Small intestine (tissue), 7 donors: ENCODE results near the gene PBRM1. TPM values are rescaled to one million over a fixed set of nuclear protein-coding genes. Genes with fewer than 3 reads are reported as not detected.
"Not testable (repeated sequence)": the region's sequence is repeated elsewhere in the genome, so short reads cannot be mapped to it uniquely, and the experiment has no call there.

Experiments used
- DNase-seq, 2 donors: peaks; one replicate each; pipeline versions ENCODE4 v3.0.0 to v3.0.0-alpha.2; 2013
- FAIRE-seq: peaks from 2 replicates; lab custom pipeline; 2012; peaks lifted over from hg19 to GRCh38; lab: Jason Lieb, UNC
- H3K27ac ChIP-seq, 3 donors: one replicate each; pipeline ENCODE4 v1.5.1; 2013; ENCODE audit warnings: low read length in 2 of 3, mild to moderate bottlenecking in 2 of 3, control low read depth in 1 of 3, inconsistent platforms in 1 of 3, low read depth in 1 of 3, moderate library complexity in 1 of 3
- H3K27me3 ChIP-seq, 3 donors: one replicate each; pipeline ENCODE4 v1.6.1; 2013; ENCODE audit warnings: low read length in 3 of 3, inconsistent platforms in 1 of 3; ENCODE audit not compliant: control insufficient read depth in 3 of 3, insufficient read depth in 3 of 3
- H3K36me3 ChIP-seq, 3 donors: one replicate each; pipeline ENCODE4 v1.6.1; 2013; ENCODE audit warnings: low read length in 3 of 3, inconsistent platforms in 1 of 3, low read depth in 1 of 3, mild to moderate bottlenecking in 1 of 3, moderate library complexity in 1 of 3; ENCODE audit not compliant: control insufficient read depth in 3 of 3, insufficient read depth in 2 of 3
- H3K4me1 ChIP-seq, 3 donors: one replicate each; pipeline ENCODE4 v1.6.1; 2013; ENCODE audit warnings: low read length in 2 of 3, inconsistent platforms in 1 of 3, low read depth in 1 of 3, mild to moderate bottlenecking in 1 of 3, moderate library complexity in 1 of 3; ENCODE audit not compliant: control insufficient read depth in 3 of 3, insufficient read depth in 2 of 3
- H3K4me3 ChIP-seq, 3 donors: one replicate each; pipeline ENCODE4 v1.5.1; 2013; ENCODE audit warnings: low read length in 3 of 3, control low read depth in 1 of 3, inconsistent platforms in 1 of 3, low read depth in 1 of 3, mild to moderate bottlenecking in 1 of 3, moderate library complexity in 1 of 3
- H3K9me3 ChIP-seq, 2 donors: one replicate each; pipeline ENCODE4 v1.6.1; 2013; ENCODE audit warnings: low read depth in 1 of 2, low read length in 1 of 2; ENCODE audit not compliant: control insufficient read depth in 2 of 2, insufficient read depth in 1 of 2
- WGBS, 3 donors: extraction: QIAGEN DNeasy Blood & Tissue Kit; methylation state at CpG; one replicate each; pipeline ENCODE4 v1.1.7; 2013; 5-methylcytosine and 5-hydroxymethylcytosine counted together
- polyA plus RNA-seq, 4 donors: library from polyadenylated mRNA; stranded (reverse) in 3 of 4; unstranded in 1 of 4; fragments of 200-250 nt in 3 of 4; fragments of 120-200 nt in 1 of 4; gene quantifications; one replicate each; pipeline versions ENCODE4 v1.2.1 to v1.2.3, GENCODE V29; 2013
- donor health status: healthy with polysubstance abuse.
- donor health status: control.
- donor health status: control.
- donor health status: Bipolar disorder and iron deficiency.
- donor health status: healthy.

The PBRM1 gene
- polyA plus RNA-seq, 4 donors: 6.7 to 36.2 (median 12.3) TPM

DNA sequence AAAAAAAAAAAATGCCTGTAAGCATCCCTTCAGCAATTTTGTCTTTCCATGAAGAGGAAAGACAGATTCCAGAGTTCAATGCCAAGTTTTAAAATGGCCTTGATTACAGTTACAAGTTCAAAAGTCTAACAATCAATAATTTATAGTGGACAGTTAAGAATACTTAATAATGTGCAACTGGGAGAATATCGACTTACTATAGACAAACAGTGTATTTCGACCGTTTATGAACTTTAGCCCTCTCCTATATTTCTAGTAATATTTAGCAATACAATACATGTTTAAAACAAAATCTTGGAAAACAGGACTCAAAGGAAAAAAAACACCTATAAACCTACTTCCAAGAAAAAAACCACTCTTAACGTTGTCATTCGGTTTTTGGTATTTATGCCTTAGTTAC lies 1.5 kb downstream of the PBRM1 start:
- WGBS, 3 donors: 11 to 41% (median 21%) methylated on average over 5 of the region's 5 CpGs
- FAIRE-seq: no peak
- DNase-seq: peak in 1 of 2 donors; percentile 11
- peak overlapping the region in 1 of 3 donors; percentile 19 for H3K27ac ChIP-seq
- H3K27me3 ChIP-seq: no peaks in the 10 kb centered on the region
- peaks cover 2 to 30% (median 6%) of the 10 kb centered on the region in 3 donors for H3K4me1 ChIP-seq
- H3K9me3 ChIP-seq: no peaks in the 10 kb centered on the region
- H3K4me3 ChIP-seq: no peak overlapping the region
- peaks cover 9 to 22% (median 10%) of the 10 kb centered on the region in 3 donors for H3K36me3 ChIP-seq

DNA sequence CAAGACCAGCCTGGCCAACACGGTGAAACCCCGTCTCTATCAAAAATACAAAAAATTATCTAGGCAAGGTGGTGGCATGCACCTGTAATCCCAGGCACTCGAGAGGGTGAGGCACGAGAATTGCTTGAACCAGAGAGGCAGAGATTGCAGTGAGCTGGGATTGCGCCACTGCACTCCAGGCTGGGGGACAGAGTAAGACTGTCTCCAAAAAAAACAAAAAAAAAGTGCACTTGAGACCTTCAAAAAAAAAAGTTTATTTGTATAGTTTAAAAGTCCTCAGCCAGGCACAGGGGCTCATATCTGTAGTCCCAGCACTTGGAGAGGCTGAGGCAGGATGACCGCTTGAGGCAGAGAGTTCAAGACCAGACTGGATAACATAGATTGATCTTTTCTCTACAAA lies 2.1 kb downstream of the PBRM1 start:
- 52 to 67% (median 54%) methylated on average over 6 of the region's 6 CpGs for WGBS, 3 donors
- no peak for DNase-seq
- no peak for FAIRE-seq
- Histone ChIP-seq H3K4me3 (no peak overlapping the region), H3K4me1 (peaks cover 2 to 30% (median 6%) of the 10 kb centered on the region in 3 donors), H3K27ac (no peak overlapping the region), H3K27me3 (no peaks in the 10 kb centered on the region), H3K36me3 (peaks cover 8 to 19% (median 11%) of the 10 kb centered on the region in 3 donors), H3K9me3 (no peaks in the 10 kb centered on the region)

DNA sequence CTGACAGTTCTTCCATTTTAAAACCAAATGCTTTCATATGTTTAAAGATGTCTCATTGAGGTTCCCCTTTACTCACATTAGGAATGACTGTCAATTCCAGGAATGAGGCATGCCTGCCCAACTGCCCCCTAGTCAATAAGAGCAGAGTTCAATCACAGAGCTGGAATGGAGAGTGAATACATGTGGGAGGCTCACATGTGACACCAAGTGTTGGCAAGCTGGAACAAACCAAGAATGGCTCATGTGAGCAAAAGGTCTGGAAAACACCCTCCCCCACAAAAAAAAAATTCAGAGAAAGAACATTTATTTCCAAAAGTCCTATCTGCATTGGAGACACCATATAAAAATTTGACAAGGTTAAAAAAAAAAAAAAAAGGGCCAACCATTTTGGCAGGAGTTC lies 3.7 kb downstream of the PBRM1 start:
- H3K4me1 ChIP-seq: peaks cover 2 to 25% (median 6%) of the 10 kb centered on the region in 3 donors
- H3K27ac ChIP-seq: peak overlapping the region in 1 of 3 donors; percentile 19
- peaks cover 8 to 26% (median 15%) of the 10 kb centered on the region in 3 donors for H3K36me3 ChIP-seq
- no peak overlapping the region for H3K4me3 ChIP-seq
- no peaks in the 10 kb centered on the region for H3K9me3 ChIP-seq
- DNase-seq: peak; percentile 44 to 67
- FAIRE-seq: no peak
- no peaks in the 10 kb centered on the region for H3K27me3 ChIP-seq

DNA sequence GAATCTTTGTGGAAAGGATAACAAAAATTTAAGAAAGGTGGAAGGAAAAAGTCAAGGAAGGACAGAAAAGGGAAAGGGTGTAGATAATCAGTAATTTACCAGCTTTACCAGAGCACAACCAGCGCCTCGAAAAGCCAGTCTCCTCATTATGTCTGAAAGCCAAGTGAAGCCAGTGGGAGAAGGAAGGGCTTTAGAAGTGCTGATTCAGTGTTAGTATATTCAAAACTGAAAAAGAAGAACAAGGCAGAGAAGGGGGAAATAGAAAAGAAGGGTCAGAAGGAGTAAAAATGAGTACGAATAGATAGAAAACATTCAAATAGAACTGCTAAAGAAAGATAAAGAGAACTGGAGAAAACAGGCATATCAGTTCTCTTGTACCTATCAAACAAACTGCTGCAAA lies 4.1 kb downstream of the PBRM1 start:
- DNase-seq (no peak), FAIRE-seq (no peak)

DNA sequence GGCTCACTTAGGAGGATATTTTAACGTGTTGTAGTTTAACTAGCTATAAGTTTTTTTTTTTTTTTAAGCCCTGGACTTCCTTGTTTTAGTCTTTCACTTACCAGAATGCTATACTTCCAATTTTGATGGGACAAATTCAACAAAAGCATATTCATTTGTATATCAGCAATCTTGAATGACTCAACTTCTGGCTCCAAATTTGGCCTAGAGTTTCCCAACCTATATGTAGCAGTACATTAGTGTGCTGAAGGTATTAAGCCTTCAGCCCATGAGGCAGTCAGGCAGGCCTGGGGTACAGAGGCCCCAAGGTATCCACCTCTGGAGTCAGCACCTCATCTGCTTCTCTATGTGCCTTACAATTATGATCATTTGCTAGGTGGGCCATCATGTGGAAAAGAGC lies 5.9 kb downstream of the PBRM1 start:
- WGBS, 3 donors: 14 to 54% (median 14%) methylated on average over 1 of the region's 1 CpG
- Histone ChIP-seq H3K4me1 (peaks cover 0 to 25% (median 6%) of the 10 kb centered on the region in 3 donors), H3K4me3 (peak overlapping the region in 1 of 3 donors; percentile 18), H3K36me3 (peaks cover 11 to 28% (median 25%) of the 10 kb centered on the region in 3 donors), H3K9me3 (no peaks in the 10 kb centered on the region), H3K27ac (peak overlapping the region in 1 of 3 donors; percentile 32), H3K27me3 (no peaks in the 10 kb centered on the region)
- FAIRE-seq: no peak
- no peak for DNase-seq

More for the DNA sequence above, 4.1 kb downstream of the PBRM1 start:
- H3K27me3 ChIP-seq: no peaks in the 10 kb centered on the region
- H3K9me3 ChIP-seq: no peaks in the 10 kb centered on the region
- 60 to 65% (median 64%) methylated on average over 3 of the region's 3 CpGs for WGBS, 3 donors
- H3K4me1 ChIP-seq: peaks cover 0 to 25% (median 6%) of the 10 kb centered on the region in 3 donors
- H3K36me3 ChIP-seq: peaks cover 11 to 26% (median 19%) of the 10 kb centered on the region in 3 donors
- H3K4me3 ChIP-seq: no peak overlapping the region
- peak overlapping the region in 1 of 3 donors; percentile 19 for H3K27ac ChIP-seq

DNA sequence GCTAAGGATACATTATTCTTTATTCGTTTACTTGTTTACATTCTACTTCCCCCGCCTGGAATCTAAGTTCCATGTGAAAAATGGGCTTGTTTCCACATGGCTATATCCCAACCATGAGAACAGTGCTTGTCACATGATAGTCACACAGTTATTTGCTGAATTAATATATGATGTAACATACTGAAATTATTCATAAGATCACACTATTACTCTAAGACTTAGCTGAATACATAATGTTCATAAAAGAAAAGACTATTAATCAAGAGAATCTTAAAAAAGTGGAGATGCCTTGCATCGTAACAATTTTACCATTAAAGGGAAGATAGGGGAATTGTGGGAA lies 6.5 kb downstream of the PBRM1 start:
- FAIRE-seq: no peak
- H3K4me1 ChIP-seq: peaks cover 0 to 21% (median 6%) of the 10 kb centered on the region in 3 donors
- H3K9me3 ChIP-seq: no peaks in the 10 kb centered on the region
- H3K27me3 ChIP-seq: no peaks in the 10 kb centered on the region
- H3K4me3 ChIP-seq: no peak overlapping the region
- DNase-seq: no peak
- H3K27ac ChIP-seq: no peak overlapping the region
- 74 to 87% (median 83%) methylated on average over 3 of the region's 3 CpGs for WGBS, 3 donors
- H3K36me3 ChIP-seq: peaks cover 13 to 32% (median 25%) of the 10 kb centered on the region in 3 donors

DNA sequence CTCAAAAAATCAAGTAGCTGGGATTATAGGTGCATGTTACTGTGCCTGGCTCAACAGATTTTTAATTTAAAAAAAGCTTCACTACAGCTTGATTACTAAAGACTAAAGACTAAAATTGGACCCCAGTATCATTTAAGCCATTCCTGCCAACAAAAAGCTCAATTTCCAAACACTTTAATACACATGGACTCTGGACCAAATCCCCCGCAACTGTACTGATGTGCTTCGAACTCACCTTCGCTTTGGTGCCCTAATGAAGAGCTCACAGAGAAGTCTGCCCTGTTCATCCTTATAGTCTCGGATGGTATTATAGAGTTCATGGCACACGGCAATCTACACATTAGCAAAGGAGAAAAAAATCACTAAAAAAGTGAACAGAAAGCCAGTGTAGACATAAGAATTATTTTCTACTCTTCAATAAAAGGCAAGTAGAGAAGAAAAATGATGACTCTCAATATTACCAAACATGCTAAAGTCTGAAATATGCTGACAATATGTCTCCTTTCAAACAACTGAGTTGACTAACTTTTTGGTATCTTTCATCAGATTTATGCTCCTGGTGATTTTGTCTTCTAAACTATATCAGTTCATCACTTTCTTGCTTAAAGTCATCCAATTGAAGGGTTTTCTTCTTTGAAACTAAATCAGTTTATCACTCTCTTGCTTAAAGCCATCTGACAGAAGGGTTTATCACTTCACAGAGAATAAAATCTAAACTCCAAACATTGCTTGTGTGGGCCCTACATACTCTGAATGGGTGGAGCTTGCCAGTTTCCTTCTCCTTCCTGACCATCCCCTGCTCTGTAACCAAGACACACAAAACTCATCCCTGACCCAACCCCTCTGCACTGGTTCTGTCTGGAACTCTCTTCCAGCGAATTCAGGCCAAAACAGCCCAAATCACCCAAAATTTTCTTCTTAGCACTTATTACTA lies 7.2 kb downstream of the PBRM1 start:
- DNase-seq (no peak), FAIRE-seq (no peak)
- Histone ChIP-seq H3K27ac (no peak overlapping the region), H3K4me1 (peaks cover 0 to 20% (median 6%) of the 10 kb centered on the region in 3 donors), H3K27me3 (no peaks in the 10 kb centered on the region), H3K9me3 (no peaks in the 10 kb centered on the region), H3K4me3 (no peak overlapping the region), H3K36me3 (peaks cover 13 to 34% (median 25%) of the 10 kb centered on the region in 3 donors)
- WGBS, 3 donors: 94 to 95% (median 95%) methylated on average over 6 of the region's 6 CpGs

DNA sequence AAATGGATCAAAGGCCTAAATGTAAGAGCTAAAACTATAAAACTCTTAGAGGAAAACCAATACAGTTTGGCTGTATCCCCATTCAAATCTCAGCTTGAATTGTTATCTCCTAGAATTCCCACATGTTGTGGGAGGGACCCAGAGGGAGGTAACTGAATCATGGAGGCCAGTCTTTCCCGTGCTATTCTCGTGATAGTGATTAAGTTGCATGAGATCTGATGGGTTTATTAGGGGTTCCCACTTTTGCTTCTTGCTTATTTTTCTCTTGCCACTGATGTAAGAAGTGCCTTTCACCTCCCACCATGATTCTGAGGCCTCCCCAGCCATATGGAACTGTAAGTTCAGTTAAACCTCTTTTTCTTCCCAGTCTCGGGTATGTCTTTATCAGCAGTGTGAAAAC lies 9.5 kb downstream of the PBRM1 start:
- peaks cover 16 to 44% (median 25%) of the 10 kb centered on the region in 3 donors for H3K36me3 ChIP-seq
- not testable (repeated sequence) for DNase-seq, H3K4me1 ChIP-seq, FAIRE-seq, H3K27me3 ChIP-seq, H3K4me3 ChIP-seq, H3K9me3 ChIP-seq, H3K27ac ChIP-seq
- 80 to 90% (median 84%) methylated on average over 3 of the region's 3 CpGs for WGBS, 3 donors
